HL-60/S4 (cell line): Measurements from ENCODE around the gene IFI44.

Source experiments
- in situ Hi-C: fragments of 300-500 bp; cut with MboI; formaldehyde crosslinking; loops from 2 replicates; pipeline ENCODE4 v1.14.3; 2022; ENCODE audit warnings: low sequenced_read_pairs

The IFI44 gene

GRCh38 chr1:78691995-78692747 is 42.5 kb downstream of the IFI44 start:
- in situ Hi-C loops, result no loop called here

- in situ Hi-C loops, result no loop called here
These were observed 50.2 kb downstream of the IFI44 start for GRCh38 chr1:78699813-78700212.

GRCh38 chr1:78702426-78702825 is 52.8 kb downstream of the IFI44 start:
- in situ Hi-C loops, result no loop called here

GRCh38 chr1:78703806-78704205 is 54.2 kb downstream of the IFI44 start:
- in situ Hi-C loops, result no loop called here

GRCh38 chr1:78712467-78713051 is 62.9 kb downstream of the IFI44 start:
- in situ Hi-C loops, result no loop called here

- in situ Hi-C loops, result no loop called here
These were observed 63.7 kb downstream of the IFI44 start for GRCh38 chr1:78713297-78713696.
